ENCODE results near the gene ZNF135. TPM values are rescaled to one million over a fixed set of nuclear protein-coding genes. Genes with fewer than 3 reads are reported as not detected.
A peak's percentile ranks its signal among the peaks of the same experiment; 100 is the strongest.

Gene ZNF135
- total RNA-seq, 6 experiments from 2014 or later = 0.12 to 0.71 (median 0.32) TPM

GRCh38 chr19:58044391-58044790, 14.7 kb upstream of the ZNF135 start:
- 50% methylated on average over 1 of the region's 42 CpGs for WGBS (ENCODE audit: insufficient coverage, low coverage, low lambda C conversion rate, missing lambda C conversion rate)
- no peak for TF ChIP-seq CTCF (IDR thresholded peaks at IDR 0.05)
- TF ChIP-seq POLR2A (IDR thresholded peaks at IDR 0.05) = no peak
- no peaks in the 10 kb centered on the region for H3K4me1 ChIP-seq

DNA sequence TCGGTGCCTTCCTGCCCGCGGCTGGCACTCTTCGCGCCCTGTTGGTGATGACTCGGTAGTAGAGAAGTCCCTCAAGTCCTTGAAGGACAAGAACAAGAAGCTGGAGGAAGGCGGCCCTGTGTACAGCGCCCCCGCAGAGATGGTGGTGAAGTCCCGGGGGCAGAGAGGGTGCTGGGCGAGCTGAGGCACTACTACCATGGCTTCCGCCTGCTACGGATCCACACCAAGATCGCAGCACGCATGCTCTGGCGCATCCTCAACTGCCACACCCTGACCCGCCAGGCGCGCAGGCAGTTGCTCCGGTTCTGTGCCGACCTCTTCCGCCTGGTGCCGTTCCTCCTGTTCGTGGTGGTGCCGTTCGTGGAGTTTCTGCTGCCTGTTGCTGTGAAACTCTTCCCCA, 14.2 kb upstream of the ZNF135 start:
- Histone ChIP-seq H3K9me3 (no peaks in the 10 kb centered on the region), H3K36me3 (no peaks in the 10 kb centered on the region), H3K4me3 (no peak overlapping the region), H3K27me3 (no peaks in the 10 kb centered on the region), H3K4me1 (no peaks in the 10 kb centered on the region), H3K27ac (no peak overlapping the region)
- intact Hi-C loops (cut with DNase I) = no loop called here
- ATAC-seq (no peak), DNase-seq (no peak)
- 92% methylated on average over 5 of the region's 26 CpGs for WGBS (ENCODE audit: insufficient coverage, low coverage, low lambda C conversion rate, missing lambda C conversion rate)
- no peak for TF ChIP-seq CTCF (IDR thresholded peaks at IDR 0.05)
- no peak for TF ChIP-seq POLR2A (IDR thresholded peaks at IDR 0.05)

More at GRCh38 chr19:58044391-58044790, 14.7 kb upstream of the ZNF135 start:
- ATAC-seq = no peak
- Histone ChIP-seq H3K4me3 (no peak overlapping the region), H3K27me3 (no peaks in the 10 kb centered on the region), H3K27ac (no peak overlapping the region), H3K36me3 (no peaks in the 10 kb centered on the region), H3K9me3 (no peaks in the 10 kb centered on the region)
- no peak for DNase-seq
- intact Hi-C loops (cut with DNase I) = no loop called here

DNA sequence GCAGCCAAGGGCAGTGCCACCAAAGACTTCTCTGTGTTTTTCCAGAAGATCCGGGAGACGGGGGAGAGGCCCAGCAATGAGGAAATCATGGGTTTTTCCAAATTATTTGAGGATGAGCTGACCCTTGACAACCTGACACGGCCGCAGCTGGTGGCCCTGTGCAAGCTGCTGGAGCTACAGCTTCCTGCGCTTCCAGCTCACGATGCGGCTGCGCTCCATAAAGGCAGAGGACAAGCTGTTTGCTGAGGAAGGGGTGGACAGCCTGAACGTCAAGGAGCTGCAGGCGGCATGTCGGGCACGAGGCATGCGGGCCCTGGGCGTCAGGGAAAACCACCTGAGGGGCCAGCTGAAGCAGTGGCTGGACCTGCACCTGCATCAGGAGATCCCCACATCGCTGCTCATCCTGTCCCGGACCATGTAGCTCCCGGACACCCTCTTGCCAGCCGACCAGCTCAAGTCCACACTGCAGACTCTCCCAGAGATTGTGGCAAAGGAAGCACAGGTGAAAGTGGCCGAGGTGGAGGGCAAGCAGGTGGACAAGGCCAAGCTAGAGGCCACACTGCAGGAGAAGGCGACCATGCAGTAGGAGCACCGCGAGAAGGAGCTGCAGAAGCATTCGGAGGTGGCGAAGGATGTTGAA, 13.6 kb upstream of the ZNF135 start:
- intact Hi-C loops (cut with DNase I) = no loop called here
- H3K36me3 ChIP-seq = no peaks in the 10 kb centered on the region
- 83% methylated on average over 1 of the region's 24 CpGs for WGBS (ENCODE audit: insufficient coverage, low coverage, low lambda C conversion rate, missing lambda C conversion rate)
- ATAC-seq (no peak), DNase-seq (no peak)
- no peak overlapping the region for H3K4me3 ChIP-seq
- H3K27ac ChIP-seq = no peak overlapping the region
- no peaks in the 10 kb centered on the region for H3K27me3 ChIP-seq
- no peaks in the 10 kb centered on the region for H3K9me3 ChIP-seq
- no peak for TF ChIP-seq POLR2A (IDR thresholded peaks at IDR 0.05)
- no peak for TF ChIP-seq CTCF (IDR thresholded peaks at IDR 0.05)
- no peaks in the 10 kb centered on the region for H3K4me1 ChIP-seq

DNA sequence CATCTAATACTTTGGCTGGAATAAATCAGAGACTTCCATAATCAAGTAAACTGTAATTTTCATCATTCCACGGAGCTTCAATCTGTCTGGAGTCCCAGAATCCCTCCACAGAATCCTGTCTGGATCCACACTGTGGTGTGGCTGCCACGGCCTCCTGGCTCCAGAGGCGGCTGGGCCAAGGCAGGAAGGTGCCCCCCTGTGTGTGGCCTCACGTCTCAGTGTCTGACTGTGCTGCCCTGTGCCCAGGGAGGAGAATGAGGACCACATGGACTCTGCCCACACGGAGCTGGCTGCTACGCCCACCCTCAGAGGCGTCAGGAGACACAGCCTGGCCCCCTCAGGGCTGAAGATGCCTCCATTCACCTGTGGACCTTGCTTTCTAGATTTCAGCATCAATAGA, 12.2 kb upstream of the ZNF135 start:
- no CpG with 5 or more reads among the region's 7 CpGs for WGBS (ENCODE audit: insufficient coverage, low coverage, low lambda C conversion rate, missing lambda C conversion rate)

More for the DNA sequence above, 12.2 kb upstream of the ZNF135 start:
- no peak overlapping the region for H3K27ac ChIP-seq
- H3K4me1 ChIP-seq = no peaks in the 10 kb centered on the region
- H3K9me3 ChIP-seq = no peaks in the 10 kb centered on the region
- H3K4me3 ChIP-seq = no peak overlapping the region
- TF ChIP-seq POLR2A (IDR thresholded peaks at IDR 0.05) = no peak
- no peak for TF ChIP-seq CTCF (IDR thresholded peaks at IDR 0.05)
- DNase-seq (peak in 1 of 3 donors; percentile 19), ATAC-seq (no peak)
- no peaks in the 10 kb centered on the region for H3K27me3 ChIP-seq
- intact Hi-C loops (cut with DNase I) = no loop called here
- H3K36me3 ChIP-seq = no peaks in the 10 kb centered on the region

Data from right lobe of liver (tissue), 6 donors.